Breast epithelium (tissue), 4 donors: Measurements from ENCODE around the gene SLC17A6. TPM values are rescaled to one million over a fixed set of nuclear protein-coding genes. Genes with fewer than 3 reads are reported as not detected.

Experiments used
- DNase-seq, 2 donors: peaks; one replicate each; pipeline ENCODE4 v3.0.0-alpha.2; 2019; ENCODE audit warnings: low spot score in 2 of 2
- H3K27ac ChIP-seq, 2 donors: fragments of 200-600 bp; sonication (generic) in 1 of 2; one replicate each; pipeline ENCODE4 v1.5.1; 2016 to 2019; ENCODE audit warnings: mild to moderate bottlenecking in 1 of 2
- H3K27me3 ChIP-seq, 2 donors: fragments of 200-600 bp; sonication (generic) in 1 of 2; one replicate each; pipeline versions ENCODE4 v1.5.1 to v1.6.0; 2017 to 2019; ENCODE audit warnings: control low read depth in 1 of 2, mild to moderate bottlenecking in 1 of 2
- H3K36me3 ChIP-seq: fragments of 200-600 bp; one replicate; pipeline ENCODE4 v1.5.1; 2019
- H3K4me1 ChIP-seq, 2 donors: fragments of 200-600 bp; sonication (generic); one replicate each; pipeline ENCODE4 v1.5.1; 2016 to 2019; ENCODE audit warnings: control low read depth in 1 of 2
- H3K4me3 ChIP-seq, 3 donors: fragments of 200-600 bp; sonication (generic); 1 replicate in 2 of 3; 2 replicates in 1 of 3; pipeline ENCODE4 v1.5.1; 2016 to 2019; ENCODE audit warnings: mild to moderate bottlenecking in 3 of 3, moderate library complexity in 2 of 3
- H3K9me3 ChIP-seq, 2 donors: fragments of 200-600 bp; sonication (generic) in 1 of 2; one replicate each; pipeline ENCODE4 v1.5.1; 2016 to 2019; ENCODE audit warnings: control low read depth in 1 of 2
- POLR2A ChIP-seq: fragments of 450-650 bp; IDR thresholded peaks from one replicate; pipeline ENCODE4 v1.6.1; 2016; ENCODE audit warnings: antibody characterized with exemption, mild to moderate bottlenecking, moderate library complexity
- POLR2AphosphoS5 ChIP-seq, 3 donors: sonication (generic); formaldehyde crosslinking; IDR thresholded peaks; one replicate each; pipeline ENCODE4 v1.6.1; 2017; ENCODE audit warnings: antibody characterized with exemption in 3 of 3
- intact Hi-C: fragments of 100-400 bp; cut with DNase I; formaldehyde crosslinking; loops from one replicate; pipeline ENCODE4 v1.15.1; 2023; ENCODE audit warnings: low total_unique reads
- total RNA-seq, 3 donors: library from RNA; depleted of rRNA; stranded (reverse); fragments of >200 nt; gene quantifications; one replicate each; pipeline ENCODE4 v1.1.0, GENCODE V29; 2016
- TF ChIP-seq, protein P1 (sequence below), 3 donors: fragments of 450-650 bp; IDR thresholded peaks; one replicate each; pipeline ENCODE4 v1.5.1; 2016 to 2017; ENCODE audit warnings: antibody characterized with exemption in 3 of 3, mild to moderate bottlenecking in 3 of 3, moderate library complexity in 3 of 3

Gene SLC17A6
- total RNA-seq, 3 donors from 2014 or later: not detected

DNA sequence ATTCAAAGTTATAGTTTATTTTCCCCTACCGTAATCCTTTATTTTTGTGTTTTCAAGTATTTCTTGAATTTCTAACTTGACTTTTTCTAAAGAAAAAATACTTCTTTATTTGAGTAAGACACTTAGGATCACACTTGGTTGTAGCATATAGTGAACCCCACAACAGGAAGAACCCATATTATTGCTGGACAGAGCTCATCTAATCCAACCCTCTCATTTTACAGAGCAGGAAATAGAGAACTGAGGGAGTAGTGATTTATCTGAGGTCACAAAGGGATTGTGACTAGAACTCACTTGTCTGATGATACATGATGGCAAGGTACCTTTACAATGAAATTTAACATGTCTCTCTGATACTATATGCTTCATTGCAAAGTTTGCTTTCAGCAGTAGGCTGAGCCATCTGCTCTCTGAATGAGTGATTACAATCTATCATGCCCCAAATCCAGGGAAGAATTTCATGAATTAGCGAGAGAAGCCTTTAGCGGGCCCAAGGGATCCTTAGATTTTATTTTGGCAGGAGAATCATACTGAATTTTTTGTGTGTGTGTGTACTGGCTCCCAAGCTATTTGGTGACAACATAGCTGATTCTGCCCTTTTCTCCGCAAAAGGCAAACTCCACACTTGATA is 9.8 kb downstream of the SLC17A6 start:
- TF ChIP-seq, protein P1, sequence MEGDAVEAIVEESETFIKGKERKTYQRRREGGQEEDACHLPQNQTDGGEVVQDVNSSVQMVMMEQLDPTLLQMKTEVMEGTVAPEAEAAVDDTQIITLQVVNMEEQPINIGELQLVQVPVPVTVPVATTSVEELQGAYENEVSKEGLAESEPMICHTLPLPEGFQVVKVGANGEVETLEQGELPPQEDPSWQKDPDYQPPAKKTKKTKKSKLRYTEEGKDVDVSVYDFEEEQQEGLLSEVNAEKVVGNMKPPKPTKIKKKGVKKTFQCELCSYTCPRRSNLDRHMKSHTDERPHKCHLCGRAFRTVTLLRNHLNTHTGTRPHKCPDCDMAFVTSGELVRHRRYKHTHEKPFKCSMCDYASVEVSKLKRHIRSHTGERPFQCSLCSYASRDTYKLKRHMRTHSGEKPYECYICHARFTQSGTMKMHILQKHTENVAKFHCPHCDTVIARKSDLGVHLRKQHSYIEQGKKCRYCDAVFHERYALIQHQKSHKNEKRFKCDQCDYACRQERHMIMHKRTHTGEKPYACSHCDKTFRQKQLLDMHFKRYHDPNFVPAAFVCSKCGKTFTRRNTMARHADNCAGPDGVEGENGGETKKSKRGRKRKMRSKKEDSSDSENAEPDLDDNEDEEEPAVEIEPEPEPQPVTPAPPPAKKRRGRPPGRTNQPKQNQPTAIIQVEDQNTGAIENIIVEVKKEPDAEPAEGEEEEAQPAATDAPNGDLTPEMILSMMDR (IDR thresholded peaks at IDR 0.05): no peak
- TF ChIP-seq POLR2AphosphoS5 (IDR thresholded peaks at IDR 0.05) (no peak), POLR2A (no peak)

DNA sequence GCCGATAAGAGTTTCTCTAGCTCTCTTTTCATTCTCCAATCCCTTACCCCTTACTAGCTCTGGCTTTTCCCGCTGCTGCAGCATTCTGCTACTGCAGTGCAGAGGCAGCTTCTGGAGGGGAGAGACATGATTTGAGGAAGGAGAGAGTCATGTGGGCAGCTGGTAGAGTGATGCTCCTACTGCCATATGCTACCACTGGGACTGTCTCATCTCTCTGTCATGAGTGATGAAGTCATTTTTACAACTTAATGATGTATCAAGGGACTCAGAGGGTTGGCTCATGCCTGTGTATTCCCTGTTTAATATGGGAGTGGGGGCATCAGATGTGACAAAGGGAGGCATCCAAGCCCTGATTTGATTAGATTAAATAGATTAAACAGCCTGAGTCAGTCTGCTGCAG is 11.3 kb downstream of the SLC17A6 start:
- intact Hi-C loops: no loop called here
- Histone ChIP-seq H3K4me1 (no peaks in the 10 kb centered on the region), H3K36me3 (no peaks in the 10 kb centered on the region), H3K27me3 (peaks cover 0 to 16% of the 10 kb centered on the region in 2 donors), H3K9me3 (no peaks in the 10 kb centered on the region), H3K4me3 (no peak overlapping the region), H3K27ac (no peak overlapping the region)
- TF ChIP-seq POLR2AphosphoS5 (IDR thresholded peaks at IDR 0.05): no peak
- TF ChIP-seq, protein P1 (IDR thresholded peaks at IDR 0.05): no peak
- no peak for DNase-seq

More for the DNA sequence above, 9.8 kb downstream of the SLC17A6 start:
- H3K27ac ChIP-seq: no peak overlapping the region
- H3K36me3 ChIP-seq: no peaks in the 10 kb centered on the region
- H3K27me3 ChIP-seq: peaks cover 0 to 31% of the 10 kb centered on the region in 2 donors
- no peaks in the 10 kb centered on the region for H3K4me1 ChIP-seq
- DNase-seq: no peak
- H3K9me3 ChIP-seq: no peaks in the 10 kb centered on the region
- no peak overlapping the region for H3K4me3 ChIP-seq
- intact Hi-C loops: no loop called here

DNA sequence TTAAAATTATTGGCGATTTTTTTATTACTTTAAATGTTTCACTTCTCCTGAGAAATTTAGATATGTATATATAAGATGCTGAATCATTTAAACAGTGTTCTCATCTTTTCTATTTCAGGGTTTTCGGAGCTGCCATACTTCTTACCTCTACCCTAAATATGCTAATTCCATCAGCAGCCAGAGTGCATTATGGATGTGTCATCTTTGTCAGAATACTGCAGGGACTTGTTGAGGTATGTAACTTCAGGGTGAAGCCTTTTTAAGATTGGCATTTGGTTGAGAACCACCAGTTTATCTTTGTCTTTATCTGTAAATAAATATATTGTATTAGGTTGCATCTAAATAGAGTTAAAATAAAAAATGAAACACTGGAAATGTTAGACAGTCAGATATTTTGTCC is 21.1 kb downstream of the SLC17A6 start:
- H3K9me3 ChIP-seq: no peaks in the 10 kb centered on the region
- H3K4me1 ChIP-seq: no peaks in the 10 kb centered on the region
- intact Hi-C loops: no loop called here
- TF ChIP-seq POLR2AphosphoS5 (IDR thresholded peaks at IDR 0.05): no peak
- TF ChIP-seq, protein P1 (IDR thresholded peaks at IDR 0.05): no peak
- TF ChIP-seq POLR2A: no peak
- H3K36me3 ChIP-seq: no peaks in the 10 kb centered on the region
- no peak overlapping the region for H3K4me3 ChIP-seq
- no peak overlapping the region for H3K27ac ChIP-seq
- H3K27me3 ChIP-seq: no peaks in the 10 kb centered on the region
- no peak for DNase-seq

DNA sequence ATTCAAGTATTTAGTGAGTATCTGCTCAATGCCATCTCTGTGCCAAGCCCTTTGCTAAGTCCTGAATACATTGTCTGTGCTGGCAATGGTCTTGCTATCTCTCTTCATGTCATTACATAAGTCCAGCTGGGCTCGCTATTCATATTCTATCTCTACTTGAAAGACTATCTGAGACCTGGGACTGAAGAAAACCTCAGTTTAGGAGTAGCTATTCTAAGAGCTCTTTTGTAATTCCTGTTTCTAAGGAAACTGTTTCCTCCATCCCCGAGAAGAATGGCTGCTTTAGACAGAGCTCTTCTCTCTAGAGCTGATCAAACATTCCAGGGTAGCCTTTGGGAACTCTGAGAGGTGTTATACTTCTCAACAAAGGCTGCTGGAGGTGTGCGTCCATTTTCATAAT is 33.0 kb downstream of the SLC17A6 start:
- Histone ChIP-seq H3K27ac (no peak overlapping the region), H3K4me1 (no peaks in the 10 kb centered on the region), H3K36me3 (no peaks in the 10 kb centered on the region), H3K27me3 (no peaks in the 10 kb centered on the region), H3K9me3 (no peaks in the 10 kb centered on the region), H3K4me3 (no peak overlapping the region)
- intact Hi-C loops: no loop called here
- no peak for DNase-seq
- TF ChIP-seq, protein P1 (IDR thresholded peaks at IDR 0.05): no peak
- TF ChIP-seq POLR2AphosphoS5 (IDR thresholded peaks at IDR 0.05) (no peak), POLR2A (no peak)

DNA sequence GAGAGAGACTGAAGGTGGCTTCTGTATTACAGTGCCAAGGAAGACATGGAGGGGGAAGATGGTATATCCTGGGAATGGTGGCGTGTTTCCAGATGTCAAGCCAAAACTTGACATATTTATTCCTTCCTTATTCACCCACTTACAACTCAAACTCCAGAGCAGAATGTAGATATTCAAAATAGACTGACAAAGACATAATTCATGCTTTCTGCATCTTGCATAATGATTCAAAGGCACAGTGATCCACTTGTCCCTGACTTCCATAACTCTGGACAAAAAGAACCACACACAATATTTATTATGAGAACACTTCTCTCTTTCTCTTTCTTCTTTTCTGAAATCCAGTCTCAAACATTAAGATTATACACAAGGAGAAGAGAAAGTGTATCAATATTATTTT is 48.9 kb downstream of the SLC17A6 start:
- Histone ChIP-seq H3K9me3 (no peaks in the 10 kb centered on the region), H3K27ac (no peak overlapping the region), H3K4me3 (no peak overlapping the region), H3K4me1 (no peaks in the 10 kb centered on the region), H3K36me3 (no peaks in the 10 kb centered on the region), H3K27me3 (no peaks in the 10 kb centered on the region)
- TF ChIP-seq POLR2AphosphoS5 (IDR thresholded peaks at IDR 0.05): no peak
- TF ChIP-seq, protein P1 (IDR thresholded peaks at IDR 0.05): no peak
- intact Hi-C loops: no loop called here
- no peak for DNase-seq
